PC-9 (cell line): ENCODE data around the gene FKBP7. TPM values are rescaled to one million over a fixed set of nuclear protein-coding genes. Genes with fewer than 3 reads are reported as not detected.

Experiments used
- BruUV-seq: library from RNA; stranded (reverse); fragments of 400-500 nt; replicated peaks from 2 replicates; lab custom pipeline; 2021; lab: Mats Ljungman, UMichigan
- CTCF ChIA-PET: fragments of 300-600 bp; sonication (Branson Sonifier 250); formaldehyde crosslinking; loops from one replicate; lab custom pipeline; 2022; ENCODE audit warnings: antibody characterized with exemption; lab: Charles Lee
- POLR2A ChIA-PET: fragments of 300-600 bp; sonication (Branson Sonifier 250); formaldehyde crosslinking; loops from one replicate; lab custom pipeline; 2022; ENCODE audit warnings: antibody characterized with exemption; ENCODE audit not compliant: unreplicated experiment; lab: Charles Lee
- DNase-seq, 2 experiments: peaks; one replicate each; pipeline versions ENCODE4 v3.0.0 to v3.0.0-alpha.2; 2015 to 2022; ENCODE audit warnings: mixed read lengths in 1 of 2
- H2AFZ ChIP-seq: fragments of 200-600 bp; sonication (generic); 2 replicates; pipeline ENCODE4 v1.8.1; 2017; ENCODE audit warnings: antibody characterized with exemption
- H3F3A ChIP-seq: fragments of 200-600 bp; sonication (generic); 2 replicates; pipeline ENCODE4 v1.8.1; 2017; ENCODE audit warnings: antibody characterized with exemption, mild to moderate bottlenecking, low read depth; ENCODE audit not compliant: insufficient read depth
- H3K27ac ChIP-seq: fragments of 200-600 bp; sonication (generic); 2 replicates; pipeline ENCODE4 v1.6.1; 2016; ENCODE audit warnings: mixed run types
- H3K27me3 ChIP-seq: fragments of 200-600 bp; sonication (generic); 2 replicates; pipeline ENCODE4 v1.6.1; 2016; ENCODE audit warnings: low read depth, mixed run types; ENCODE audit not compliant: insufficient read depth
- H3K36me3 ChIP-seq: fragments of 200-600 bp; sonication (generic); 2 replicates; pipeline ENCODE4 v1.6.1; 2016; ENCODE audit warnings: low read depth, mixed run types
- H3K4me1 ChIP-seq: fragments of 200-600 bp; sonication (generic); replicated peaks from 2 replicates; pipeline ENCODE4 v1.6.1; 2016; ENCODE audit warnings: mixed run types; ENCODE audit not compliant: insufficient read depth
- H3K4me2 ChIP-seq: fragments of 200-600 bp; sonication (generic); 2 replicates; pipeline ENCODE4 v1.6.1; 2017; ENCODE audit warnings: mixed run types
- H3K4me3 ChIP-seq: fragments of 200-600 bp; sonication (generic); 2 replicates; pipeline ENCODE4 v1.6.1; 2016; ENCODE audit warnings: mixed run types
- H3K79me2 ChIP-seq: fragments of 200-600 bp; sonication (generic); 2 replicates; pipeline ENCODE4 v1.6.1; 2017; ENCODE audit warnings: low read depth, mixed run types
- H3K9me2 ChIP-seq: fragments of 200-600 bp; sonication (generic); 2 replicates; pipeline ENCODE4 v1.8.1; 2017; ENCODE audit warnings: mild to moderate bottlenecking; ENCODE audit not compliant: insufficient read depth
- H3K9me3 ChIP-seq: fragments of 200-600 bp; sonication (generic); 2 replicates; pipeline ENCODE4 v1.8.1; 2016; ENCODE audit warnings: low read depth; ENCODE audit not compliant: insufficient read depth
- H4K20me1 ChIP-seq: fragments of 200-600 bp; sonication (generic); 2 replicates; pipeline ENCODE4 v1.8.1; 2017; ENCODE audit not compliant: insufficient read depth
- EZH2 ChIP-seq: fragments of 200-600 bp; sonication (generic); IDR thresholded peaks from 2 replicates; pipeline ENCODE4 v1.8.0; 2017; ENCODE audit warnings: antibody characterized with exemption, low read depth
- intact Hi-C: fragments of 100-400 bp; cut with micrococcal nuclease; formaldehyde crosslinking; loops from one replicate; pipeline ENCODE4 v1.10.0; 2022; ENCODE audit not compliant: unreplicated experiment
- total RNA-seq: library from RNA; stranded (reverse); gene quantifications from 2 replicates; pipeline ENCODE4 v1.2.3, GENCODE V29; 2021
- TF ChIP-seq, protein P1 (sequence below): fragments of 200-600 bp; sonication (generic); conservative IDR thresholded peaks from 2 replicates; pipeline ENCODE4 v1.6.1; 2017; ENCODE audit warnings: mixed run types, antibody characterized with exemption, mild to moderate bottlenecking, moderate library complexity

FKBP7 gene
- total RNA-seq, 1 experiment from 2014 or later = 6.1 TPM

DNA sequence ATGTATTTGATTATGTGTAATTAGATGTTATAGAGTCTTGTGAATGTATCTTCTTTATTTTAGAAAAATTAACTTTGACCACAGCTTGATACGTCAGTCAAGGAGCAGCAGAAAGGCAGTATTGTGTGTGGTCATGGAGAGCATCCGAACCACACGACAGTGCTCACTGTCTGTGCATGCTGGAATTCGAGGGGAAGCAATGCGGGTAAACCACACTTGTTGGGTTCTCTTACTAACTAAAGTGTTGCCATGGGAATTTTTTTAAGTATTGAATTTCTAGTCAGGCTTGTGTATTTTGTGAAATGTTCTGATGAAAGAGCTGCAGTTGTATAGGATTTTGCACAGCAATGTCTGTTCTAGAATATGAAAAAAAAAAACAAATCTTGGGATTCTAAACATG, 22.5 kb downstream of the FKBP7 start:
- H3K27ac ChIP-seq = no peak overlapping the region
- 0 out of 2 replicates have a peak, but pooled peaks cover 5% of the 10 kb centered on the region for H3K79me2 ChIP-seq
- H3K36me3 ChIP-seq = no peaks in the 10 kb centered on the region
- H3K9me2 ChIP-seq = no peaks in the 10 kb centered on the region; the same call in 1 of the 2 replicates
- H3F3A ChIP-seq = peaks cover 13% of the 10 kb centered on the region
- BruUV-seq = no TSS peak
- H3K4me3 ChIP-seq = no peak overlapping the region
- no peaks in the 10 kb centered on the region for H4K20me1 ChIP-seq
- POLR2A ChIA-PET = interaction anchor here (0.7 kb wide), 1 partner anchor 1609 kb away, joined by 3 read pairs; no protein-coding TSS in a partner anchor
- no peak overlapping the region for H2AFZ ChIP-seq
- CTCF ChIA-PET = interaction anchor here (0.6 kb wide), 1 partner anchor 656 kb away, joined by 3 read pairs; no protein-coding TSS in a partner anchor
- peaks cover 10% of the 10 kb centered on the region for H3K4me1 ChIP-seq
- DNase-seq = no peak
- no peaks in the 10 kb centered on the region for H3K27me3 ChIP-seq
- H3K4me2 ChIP-seq = no peak overlapping the region
- TF ChIP-seq EZH2 = no peak
- TF ChIP-seq, protein P1, sequence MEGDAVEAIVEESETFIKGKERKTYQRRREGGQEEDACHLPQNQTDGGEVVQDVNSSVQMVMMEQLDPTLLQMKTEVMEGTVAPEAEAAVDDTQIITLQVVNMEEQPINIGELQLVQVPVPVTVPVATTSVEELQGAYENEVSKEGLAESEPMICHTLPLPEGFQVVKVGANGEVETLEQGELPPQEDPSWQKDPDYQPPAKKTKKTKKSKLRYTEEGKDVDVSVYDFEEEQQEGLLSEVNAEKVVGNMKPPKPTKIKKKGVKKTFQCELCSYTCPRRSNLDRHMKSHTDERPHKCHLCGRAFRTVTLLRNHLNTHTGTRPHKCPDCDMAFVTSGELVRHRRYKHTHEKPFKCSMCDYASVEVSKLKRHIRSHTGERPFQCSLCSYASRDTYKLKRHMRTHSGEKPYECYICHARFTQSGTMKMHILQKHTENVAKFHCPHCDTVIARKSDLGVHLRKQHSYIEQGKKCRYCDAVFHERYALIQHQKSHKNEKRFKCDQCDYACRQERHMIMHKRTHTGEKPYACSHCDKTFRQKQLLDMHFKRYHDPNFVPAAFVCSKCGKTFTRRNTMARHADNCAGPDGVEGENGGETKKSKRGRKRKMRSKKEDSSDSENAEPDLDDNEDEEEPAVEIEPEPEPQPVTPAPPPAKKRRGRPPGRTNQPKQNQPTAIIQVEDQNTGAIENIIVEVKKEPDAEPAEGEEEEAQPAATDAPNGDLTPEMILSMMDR = no peak
- intact Hi-C loops = no loop called here
- H3K9me3 ChIP-seq = no peaks in the 10 kb centered on the region

DNA sequence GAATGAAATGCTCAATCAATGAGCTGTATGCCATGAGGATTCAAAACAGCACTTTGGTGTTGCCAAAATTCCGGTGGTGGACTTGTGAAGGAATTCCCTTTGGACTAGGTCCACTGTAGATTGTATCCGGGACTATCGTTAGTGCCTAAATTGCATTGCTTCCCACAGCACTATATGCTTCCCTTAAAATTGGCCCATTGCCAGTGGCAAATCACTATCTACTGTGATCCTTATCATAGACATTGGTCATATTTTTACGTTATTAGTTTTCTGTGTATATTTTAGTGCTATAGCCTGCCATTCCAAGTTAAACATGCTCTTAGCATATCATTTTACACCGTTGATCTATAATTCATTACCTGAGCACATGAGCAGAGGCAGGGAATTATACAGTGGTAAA, 25.5 kb downstream of the FKBP7 start:
- peaks cover 30% of the 10 kb centered on the region for H3K79me2 ChIP-seq
- no peak overlapping the region for H3K4me3 ChIP-seq
- no peak for DNase-seq
- no peaks in the 10 kb centered on the region for H3K9me2 ChIP-seq
- no TSS peak for BruUV-seq
- H2AFZ ChIP-seq = no peak overlapping the region
- H3K4me2 ChIP-seq = peak overlapping the region; percentile 79; the same call in 1 of the 2 replicates
- POLR2A ChIA-PET = interaction anchor here (0.6 kb wide), 1 partner anchor 46 kb away, joined by 4 read pairs; no protein-coding TSS in a partner anchor
- H3K4me1 ChIP-seq = peaks cover 22% of the 10 kb centered on the region
- H3K27ac ChIP-seq = no peak overlapping the region
- TF ChIP-seq, protein P1 = no peak
- TF ChIP-seq EZH2 = no peak
- H3F3A ChIP-seq = peaks cover 24% of the 10 kb centered on the region
- H3K9me3 ChIP-seq = no peaks in the 10 kb centered on the region
- intact Hi-C loops = no loop called here
- H4K20me1 ChIP-seq = peaks cover 18% of the 10 kb centered on the region
- CTCF ChIA-PET = interaction anchor here (0.6 kb wide), 1 partner anchor 70 kb away, joined by 4 read pairs; no protein-coding TSS in a partner anchor
- H3K36me3 ChIP-seq = peaks cover 17% of the 10 kb centered on the region
- no peaks in the 10 kb centered on the region for H3K27me3 ChIP-seq

- peaks cover 19% of the 10 kb centered on the region for H3K36me3 ChIP-seq
- H3F3A ChIP-seq = peaks cover 24% of the 10 kb centered on the region
- BruUV-seq = no TSS peak
- peak overlapping the region; percentile 79 for H3K4me2 ChIP-seq
- ChIA-PET POLR2A (interaction anchor here (0.7 kb wide), 1 partner anchor 40 kb away, joined by 35 read pairs; no protein-coding TSS in a partner anchor), CTCF (interaction anchor here (0.6 kb wide), 1 partner anchor 70 kb away, joined by 4 read pairs; no protein-coding TSS in a partner anchor)
- H3K27ac ChIP-seq = peak overlapping the region; percentile 93
- intact Hi-C loops = no loop called here
- no peaks in the 10 kb centered on the region for H3K27me3 ChIP-seq
- H4K20me1 ChIP-seq = peaks cover 19% of the 10 kb centered on the region
- H3K9me2 ChIP-seq = no peaks in the 10 kb centered on the region
- no peak for TF ChIP-seq EZH2
- TF ChIP-seq, protein P1 = no peak
- peaks cover 33% of the 10 kb centered on the region for H3K79me2 ChIP-seq
- no peaks in the 10 kb centered on the region for H3K9me3 ChIP-seq
- DNase-seq = no peak
- peaks cover 22% of the 10 kb centered on the region for H3K4me1 ChIP-seq
- peak overlapping the region; percentile 88 for H2AFZ ChIP-seq
- H3K4me3 ChIP-seq = peak overlapping the region; percentile 78
These were observed 26.1 kb downstream of the FKBP7 start for GRCh38 chr2:178452334-178452733.
